Activated T-helper 1 cell treated with anti-CD3 and anti-CD28 coated beads, Interleukin-12 subunit alpha, Interleukin-12 subunit beta, Interleukin-2, Interleukin-4 antibody, amounts not matched to agents 30 ng/mL and 10 ng/mL and 1 ng/mL, durations not matched to agents 14 hours and 24 hours and 36 hours (primary cell): ENCODE results near the gene C9orf85. TPM values are rescaled to one million over a fixed set of nuclear protein-coding genes. Genes with fewer than 3 reads are reported as not detected.
"Not testable (repeated sequence)": the region's sequence is repeated elsewhere in the genome, so short reads cannot be mapped to it uniquely, and the experiment has no call there.

Experiments used
- DNase-seq: peaks from one replicate; pipeline ENCODE4 v3.0.0; 2021; ENCODE audit warnings: low spot score
- H3K27ac Mint-ChIP-seq: one replicate; pipeline ENCODE4 v1.8.0; 2021; ENCODE audit warnings: mild to moderate bottlenecking, mixed read lengths
- H3K27me3 Mint-ChIP-seq: one replicate; pipeline ENCODE4 v1.8.0; 2022; ENCODE audit warnings: mild to moderate bottlenecking, moderate library complexity, mixed read lengths; ENCODE audit not compliant: insufficient read depth
- H3K36me3 Mint-ChIP-seq: one replicate; pipeline ENCODE4 v1.8.0; 2021; ENCODE audit warnings: low read depth, mixed read lengths
- H3K4me1 Mint-ChIP-seq: one replicate; pipeline ENCODE4 v1.8.0; 2021; ENCODE audit warnings: low read depth, mixed read lengths
- H3K4me3 Mint-ChIP-seq: one replicate; pipeline ENCODE4 v1.8.0; 2021; ENCODE audit warnings: mild to moderate bottlenecking, moderate library complexity, mixed read lengths
- H3K9me3 Mint-ChIP-seq: one replicate; pipeline ENCODE4 v1.8.0; 2021; ENCODE audit warnings: mixed read lengths
- intact Hi-C: fragments of 100-400 bp; cut with micrococcal nuclease; formaldehyde crosslinking; loops from one replicate; pipeline ENCODE4 v1.15.1; 2024
- total RNA-seq: library from RNA; stranded (reverse); gene quantifications from 2 replicates; pipeline ENCODE4 v1.2.3, GENCODE V29; 2022

The C9orf85 gene
- total RNA-seq, 1 donor from 2014 or later, result 9.8 TPM

DNA sequence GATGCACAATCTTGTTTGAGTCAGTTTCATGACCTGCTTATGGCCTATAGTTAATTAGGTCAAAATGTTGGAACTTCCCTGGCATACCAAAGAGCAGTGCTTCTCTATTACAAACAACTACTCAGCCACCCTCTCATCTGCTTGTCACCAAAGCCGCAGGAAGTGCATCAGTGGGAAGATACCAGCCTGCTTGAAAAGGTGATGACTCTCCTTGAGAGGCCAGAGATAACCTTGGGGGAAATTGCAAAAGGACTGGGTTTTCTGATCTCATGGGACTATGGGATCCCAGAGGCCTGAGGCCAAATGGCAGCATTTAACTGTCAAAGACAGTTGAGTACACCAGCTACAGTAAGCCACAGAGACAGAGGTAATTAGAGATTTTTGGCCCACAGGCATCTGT is 79.0 kb downstream of the C9orf85 start:
- intact Hi-C loops, result no loop called here
- no peaks in the 10 kb centered on the region for H3K36me3 Mint-ChIP-seq
- no peaks in the 10 kb centered on the region for H3K4me1 Mint-ChIP-seq
- peaks cover 2% of the 10 kb centered on the region for H3K27me3 Mint-ChIP-seq
- no peak for DNase-seq
- H3K27ac Mint-ChIP-seq, result no peak overlapping the region
- H3K4me3 Mint-ChIP-seq, result no peak overlapping the region
- H3K9me3 Mint-ChIP-seq, result no peaks in the 10 kb centered on the region

DNA sequence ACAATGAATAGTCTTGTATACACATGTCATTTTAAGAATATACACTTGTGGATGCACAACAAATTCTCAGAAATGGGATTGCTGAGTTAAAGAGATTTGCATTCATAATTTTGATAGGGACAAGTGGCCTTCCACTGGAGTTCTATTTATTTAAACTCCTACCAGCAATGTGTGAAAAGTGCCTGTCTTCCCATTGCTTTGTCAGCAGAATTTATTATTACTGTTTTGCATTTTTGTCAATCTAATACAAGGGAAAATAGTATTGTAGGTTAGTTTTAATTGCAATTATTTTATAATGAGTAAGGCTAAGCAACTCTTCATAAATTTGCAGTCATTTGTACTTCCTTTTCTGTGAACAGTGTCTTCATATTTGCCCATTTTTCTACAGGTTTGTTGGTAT is 94.0 kb downstream of the C9orf85 start:
- Mint-ChIP-seq H3K4me1 (no peaks in the 10 kb centered on the region), H3K27me3 (peaks cover 3% of the 10 kb centered on the region), H3K4me3 (no peak overlapping the region), H3K36me3 (no peaks in the 10 kb centered on the region), H3K9me3 (no peaks in the 10 kb centered on the region), H3K27ac (no peak overlapping the region)
- intact Hi-C loops, result no loop called here
- DNase-seq, result no peak

GRCh38 chr9:72006501-72006900 is 95.1 kb downstream of the C9orf85 start:
- Mint-ChIP-seq H3K27me3 (peaks cover 3% of the 10 kb centered on the region), H3K4me3 (no peak overlapping the region), H3K36me3 (no peaks in the 10 kb centered on the region)

GRCh38 chr9:72007726-72008125 is 96.3 kb downstream of the C9orf85 start:
- intact Hi-C loops, H3K4me3 Mint-ChIP-seq, H3K9me3 Mint-ChIP-seq, H3K27me3 Mint-ChIP-seq, H3K27ac Mint-ChIP-seq, H3K36me3 Mint-ChIP-seq, H3K4me1 Mint-ChIP-seq, DNase-seq: not testable (repeated sequence)

More at GRCh38 chr9:72006501-72006900, 95.1 kb downstream of the C9orf85 start:
- intact Hi-C loops, result no loop called here
- H3K4me1 Mint-ChIP-seq, result no peaks in the 10 kb centered on the region
- no peak overlapping the region for H3K27ac Mint-ChIP-seq
- H3K9me3 Mint-ChIP-seq, result no peaks in the 10 kb centered on the region
- no peak for DNase-seq

DNA sequence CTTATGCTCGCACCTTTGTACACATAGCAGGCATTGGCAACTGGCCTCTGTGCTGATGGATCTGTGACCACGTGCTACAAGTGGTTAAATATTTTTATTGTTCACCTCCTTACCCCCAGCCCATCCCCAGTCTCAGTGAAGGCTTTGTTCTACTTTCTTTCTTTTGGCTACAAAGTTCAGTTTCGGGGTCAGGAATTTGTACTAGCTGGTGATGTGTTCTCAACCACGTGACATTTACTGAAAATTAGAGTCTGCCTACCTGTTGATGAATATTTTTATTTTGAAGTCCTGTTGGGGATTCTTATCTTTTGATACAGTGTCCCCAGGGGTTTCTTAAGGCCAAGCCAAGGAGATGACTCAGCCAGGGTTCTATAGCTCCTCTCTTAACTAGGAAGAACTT is 101.2 kb downstream of the C9orf85 start:
- no peak for DNase-seq
- intact Hi-C loops, result no loop called here
- Mint-ChIP-seq H3K9me3 (no peaks in the 10 kb centered on the region), H3K27ac (no peak overlapping the region), H3K4me1 (peaks cover 9% of the 10 kb centered on the region), H3K36me3 (no peaks in the 10 kb centered on the region), H3K27me3 (peaks cover 2% of the 10 kb centered on the region), H3K4me3 (no peak overlapping the region)

DNA sequence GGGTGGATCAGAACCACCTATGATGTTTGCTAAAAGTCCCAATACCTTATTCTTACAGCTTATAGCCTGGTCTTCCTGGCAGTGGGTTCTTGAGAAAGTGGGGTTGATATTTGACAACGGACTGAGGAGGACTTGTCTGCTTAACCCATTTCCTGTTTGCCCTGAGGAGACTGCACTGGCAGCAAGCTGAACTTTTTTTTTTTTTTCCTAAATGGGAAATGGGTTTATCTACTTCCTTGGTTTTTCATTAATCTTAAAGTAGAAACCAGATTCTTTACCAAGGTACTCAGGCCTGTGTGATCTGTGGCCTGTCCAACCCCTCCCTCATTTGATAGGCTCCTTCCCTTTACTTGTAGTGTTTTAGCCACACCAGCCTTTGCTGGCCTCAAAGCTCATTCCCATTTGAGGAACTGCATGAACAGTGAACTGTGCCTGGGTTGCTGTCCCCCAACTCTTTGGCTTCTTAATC is 101.9 kb downstream of the C9orf85 start:
- no peaks in the 10 kb centered on the region for H3K9me3 Mint-ChIP-seq
- peaks cover 2% of the 10 kb centered on the region for H3K27me3 Mint-ChIP-seq
- H3K4me1 Mint-ChIP-seq, result peaks cover 9% of the 10 kb centered on the region
- no peak for DNase-seq
- H3K27ac Mint-ChIP-seq, result no peak overlapping the region
- no peaks in the 10 kb centered on the region for H3K36me3 Mint-ChIP-seq
- intact Hi-C loops, result no loop called here
- no peak overlapping the region for H3K4me3 Mint-ChIP-seq

DNA sequence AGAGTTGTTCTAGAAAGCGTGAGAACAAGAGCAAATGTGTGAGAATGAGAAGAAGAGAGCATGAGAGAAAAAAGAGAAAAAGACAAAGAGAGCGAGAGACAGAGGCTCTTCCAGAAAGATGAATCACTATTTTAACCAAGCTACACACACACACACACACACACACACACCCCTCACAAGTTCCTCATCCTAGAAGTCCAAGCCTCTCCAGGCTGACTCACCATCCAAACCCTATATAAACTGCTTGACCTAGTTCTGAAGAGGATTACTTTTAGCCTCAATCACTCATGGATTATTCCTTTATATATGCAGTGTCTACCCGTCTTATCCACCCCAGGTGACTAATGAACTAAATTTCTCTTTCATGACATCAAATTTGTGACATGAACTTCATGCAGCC is 111.4 kb downstream of the C9orf85 start:
- Mint-ChIP-seq H3K9me3 (no peaks in the 10 kb centered on the region), H3K4me3 (no peak overlapping the region), H3K4me1 (peaks cover 5% of the 10 kb centered on the region), H3K27ac (no peak overlapping the region), H3K36me3 (no peaks in the 10 kb centered on the region), H3K27me3 (no peaks in the 10 kb centered on the region)
- intact Hi-C loops, result no loop called here
- DNase-seq, result no peak

Other genes starting within 250 kb of the C9orf85 start
- gene CEMIP2, start 143.1 kb upstream of the C9orf85 start, total RNA-seq, result 70.0 and 79.1 TPM in 2 replicates
- 18.5 and 20.4 TPM in 2 replicates for gene ABHD17B, start 446 bp upstream of the C9orf85 start, total RNA-seq
- not detected in 2 replicates for gene C9orf57, start 149.0 kb downstream of the C9orf85 start, total RNA-seq
- not detected in 2 replicates for gene GDA, start 237.8 kb downstream of the C9orf85 start, total RNA-seq